ENCODE data around the gene BRD9. TPM values are rescaled to one million over a fixed set of nuclear protein-coding genes. Genes with fewer than 3 reads are reported as not detected.
"Not testable (repeated sequence)": the region's sequence is repeated elsewhere in the genome, so short reads cannot be mapped to it uniquely, and the experiment has no call there.

The BRD9 gene
- total RNA-seq, 2 donors from 2014 or later, result 58.2 to 67.9 TPM

- H3K36me3 Mint-ChIP-seq (ENCODE audit: low read depth), result peaks cover 60% of the 10 kb centered on the region
- H3K36me3 ChIP-seq (ENCODE audit: control insufficient read depth, insufficient read depth, low read length), result peaks cover 69% of the 10 kb centered on the region
Measured at GRCh38 chr5:916441-917293, 24.1 kb upstream of the BRD9 start.

GRCh38 chr5:915946-916345 is 23.3 kb upstream of the BRD9 start:
- Histone ChIP-seq H3K36me3 (ENCODE audit: control insufficient read depth, insufficient read depth, low read length) (peaks cover 70% of the 10 kb centered on the region), H3K4me3 (ENCODE audit: low read length) (no peak overlapping the region), H3K27me3 (ENCODE audit: control insufficient read depth, insufficient read depth, low read length, poor library complexity, severe bottlenecking) (no peaks in the 10 kb centered on the region), H3K9ac (ENCODE audit: extremely low read depth, low read length, poor library complexity, severe bottlenecking) (no peak overlapping the region), H3K4me1 (ENCODE audit: control insufficient read depth, insufficient read depth, low read length) (peaks cover 17% of the 10 kb centered on the region), H3K9me3 (ENCODE audit: control insufficient read depth, low read length) (peaks cover 5% of the 10 kb centered on the region), H3K27ac (ENCODE audit: low read depth, low read length) (no peak overlapping the region)
- H3K9me3 Mint-ChIP-seq, result no peaks in the 10 kb centered on the region
- peaks cover 41% of the 10 kb centered on the region for H3K4me1 Mint-ChIP-seq
- H3K27me3 Mint-ChIP-seq (ENCODE audit: insufficient read depth), result peaks cover 1% of the 10 kb centered on the region
- H3K36me3 Mint-ChIP-seq (ENCODE audit: low read depth), result peaks cover 64% of the 10 kb centered on the region
- no peak for TF ChIP-seq CTCF (conservative IDR thresholded peaks at IDR 0.05)
- H3K4me3 Mint-ChIP-seq, result no peak overlapping the region
- no peak overlapping the region for H3K27ac Mint-ChIP-seq
- 96 to 100% methylated on average over 10 to 12 of the region's 12 CpGs for WGBS, 2 experiments (ENCODE audit: insufficient coverage in 1 of 2, insufficient read length in 1 of 2)
- no peak for DNase-seq

More at GRCh38 chr5:916441-917293, 24.1 kb upstream of the BRD9 start:
- Mint-ChIP-seq H3K4me3 (no peak overlapping the region), H3K27ac (no peak overlapping the region), H3K27me3 (ENCODE audit: insufficient read depth) (peaks cover 1% of the 10 kb centered on the region), H3K9me3 (no peaks in the 10 kb centered on the region), H3K4me1 (peaks cover 41% of the 10 kb centered on the region)
- TF ChIP-seq CTCF (conservative IDR thresholded peaks at IDR 0.05), result no peak
- DNase-seq, result no peak
- Histone ChIP-seq H3K4me1 (ENCODE audit: control insufficient read depth, insufficient read depth, low read length) (peaks cover 17% of the 10 kb centered on the region), H3K9me3 (ENCODE audit: control insufficient read depth, low read length) (peaks cover 5% of the 10 kb centered on the region), H3K27me3 (ENCODE audit: control insufficient read depth, insufficient read depth, low read length, poor library complexity, severe bottlenecking) (no peaks in the 10 kb centered on the region), H3K27ac (ENCODE audit: low read depth, low read length) (peak overlapping the region; percentile 22), H3K4me3 (ENCODE audit: low read length) (no peak overlapping the region), H3K9ac (ENCODE audit: extremely low read depth, low read length, poor library complexity, severe bottlenecking) (no peak overlapping the region)
- WGBS, 2 experiments (ENCODE audit: insufficient coverage in 1 of 2, insufficient read length in 1 of 2), result 94 to 100% methylated on average over 1 to 14 of the region's 14 CpGs

- not testable (repeated sequence) for H3K4me3 Mint-ChIP-seq
- 95 to 100% methylated on average over 3 to 12 of the region's 12 CpGs for WGBS, 2 experiments (ENCODE audit: insufficient coverage in 1 of 2, insufficient read length in 1 of 2)
- peaks cover 70% of the 10 kb centered on the region for H3K36me3 Mint-ChIP-seq (ENCODE audit: low read depth)
Measured at GRCh38 chr5:915346-915745, 22.7 kb upstream of the BRD9 start.

More at GRCh38 chr5:915346-915745, 22.7 kb upstream of the BRD9 start:
- not testable (repeated sequence) for H3K9ac ChIP-seq (ENCODE audit: extremely low read depth, low read length, poor library complexity, severe bottlenecking); H3K27ac Mint-ChIP-seq; H3K9me3 ChIP-seq (ENCODE audit: control insufficient read depth, low read length); H3K27me3 ChIP-seq (ENCODE audit: control insufficient read depth, insufficient read depth, low read length, poor library complexity, severe bottlenecking); H3K27me3 Mint-ChIP-seq (ENCODE audit: insufficient read depth); H3K9me3 Mint-ChIP-seq; DNase-seq; H3K4me3 ChIP-seq (ENCODE audit: low read length); H3K27ac ChIP-seq (ENCODE audit: low read depth, low read length)
- H3K4me1 ChIP-seq (ENCODE audit: control insufficient read depth, insufficient read depth, low read length), result peaks cover 17% of the 10 kb centered on the region
- peaks cover 72% of the 10 kb centered on the region for H3K36me3 ChIP-seq (ENCODE audit: control insufficient read depth, insufficient read depth, low read length)
- peaks cover 35% of the 10 kb centered on the region for H3K4me1 Mint-ChIP-seq
